Mucosa of rectum (tissue), 2 donors: ENCODE results near the gene ABCA5.
"Not testable (repeated sequence)": the region's sequence is repeated elsewhere in the genome, so short reads cannot be mapped to it uniquely, and the experiment has no call there.

Experiments used
- H3K27ac ChIP-seq, 2 donors: one replicate each; pipeline ENCODE4 v1.7.0; 2013; ENCODE audit warnings: inconsistent platforms in 2 of 2, low read depth in 2 of 2, low read length in 2 of 2
- H3K27me3 ChIP-seq, 2 donors: one replicate each; pipeline ENCODE4 v1.7.0; 2013; ENCODE audit warnings: low read length in 2 of 2; ENCODE audit not compliant: control insufficient read depth in 2 of 2, insufficient read depth in 2 of 2
- H3K36me3 ChIP-seq, 2 donors: one replicate each; pipeline ENCODE4 v1.7.0; 2013; ENCODE audit warnings: low read length in 2 of 2; ENCODE audit not compliant: control insufficient read depth in 2 of 2, insufficient read depth in 2 of 2
- H3K4me1 ChIP-seq, 2 donors: one replicate each; pipeline ENCODE4 v1.7.0; 2013; ENCODE audit warnings: low read length in 2 of 2, mild to moderate bottlenecking in 1 of 2; ENCODE audit not compliant: control insufficient read depth in 2 of 2, insufficient read depth in 2 of 2
- H3K4me3 ChIP-seq, 2 donors: one replicate each; pipeline ENCODE4 v1.7.0; 2013; ENCODE audit warnings: low read length in 2 of 2
- H3K9ac ChIP-seq, 2 donors: one replicate each; pipeline ENCODE4 v1.7.0; 2013; ENCODE audit warnings: low read length in 2 of 2, low read depth in 1 of 2, mild to moderate bottlenecking in 1 of 2
- H3K9me3 ChIP-seq, 2 donors: one replicate each; pipeline ENCODE4 v1.7.0; 2013; ENCODE audit warnings: low read length in 2 of 2; ENCODE audit not compliant: control insufficient read depth in 2 of 2
- donor health status: healthy.
- donor health status: Normal muscosa, but diverticular disease.

ABCA5 gene

DNA sequence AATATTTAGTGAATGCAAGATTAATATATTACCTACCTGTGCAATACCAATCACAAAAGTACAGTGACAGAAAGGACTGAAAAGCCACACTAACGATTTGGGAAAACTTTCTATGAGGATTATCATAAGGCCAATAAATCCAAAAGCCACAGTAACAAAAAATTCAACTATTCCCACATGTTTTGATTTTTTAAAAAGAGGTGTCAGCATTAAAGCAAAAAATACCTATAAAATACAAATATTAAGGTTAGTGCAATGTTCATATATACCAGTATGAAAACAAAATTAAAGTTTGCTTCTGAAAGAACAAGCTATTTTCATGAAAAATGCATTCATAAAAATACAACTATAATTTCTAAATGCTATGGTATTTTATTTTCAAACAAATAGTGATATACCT is 24.3 kb downstream of the ABCA5 start:
- Histone ChIP-seq H3K27me3 (no peaks in the 10 kb centered on the region), H3K36me3 (peaks cover 7 to 8% of the 10 kb centered on the region in 2 donors), H3K4me3 (no peak overlapping the region), H3K9ac (no peak overlapping the region), H3K4me1 (no peaks in the 10 kb centered on the region), H3K9me3 (no peaks in the 10 kb centered on the region), H3K27ac (no peak overlapping the region)

DNA sequence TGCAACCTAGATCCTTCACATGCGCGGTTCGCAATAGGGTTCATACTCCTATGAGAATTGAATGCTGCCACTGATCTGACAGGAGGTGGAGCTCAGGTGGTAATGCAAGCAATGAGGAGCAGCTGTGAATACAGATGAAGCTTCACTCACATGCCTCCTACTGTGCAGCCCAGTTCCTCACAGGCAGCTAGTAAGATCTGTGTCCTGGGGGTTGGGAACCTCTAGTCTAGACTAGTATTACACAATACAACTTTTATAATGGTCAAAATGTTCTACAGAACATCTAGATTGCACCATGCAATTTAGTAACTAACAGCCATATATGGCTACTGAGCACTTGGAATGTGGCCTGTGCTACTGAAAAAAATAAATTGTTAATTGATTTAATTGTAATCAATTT is 26.7 kb downstream of the ABCA5 start:
- Histone ChIP-seq H3K4me1 (no peaks in the 10 kb centered on the region), H3K4me3 (no peak overlapping the region), H3K27ac (no peak overlapping the region), H3K9ac (no peak overlapping the region), H3K36me3 (peaks cover 10 to 11% of the 10 kb centered on the region in 2 donors), H3K9me3 (no peaks in the 10 kb centered on the region), H3K27me3 (no peaks in the 10 kb centered on the region)

DNA sequence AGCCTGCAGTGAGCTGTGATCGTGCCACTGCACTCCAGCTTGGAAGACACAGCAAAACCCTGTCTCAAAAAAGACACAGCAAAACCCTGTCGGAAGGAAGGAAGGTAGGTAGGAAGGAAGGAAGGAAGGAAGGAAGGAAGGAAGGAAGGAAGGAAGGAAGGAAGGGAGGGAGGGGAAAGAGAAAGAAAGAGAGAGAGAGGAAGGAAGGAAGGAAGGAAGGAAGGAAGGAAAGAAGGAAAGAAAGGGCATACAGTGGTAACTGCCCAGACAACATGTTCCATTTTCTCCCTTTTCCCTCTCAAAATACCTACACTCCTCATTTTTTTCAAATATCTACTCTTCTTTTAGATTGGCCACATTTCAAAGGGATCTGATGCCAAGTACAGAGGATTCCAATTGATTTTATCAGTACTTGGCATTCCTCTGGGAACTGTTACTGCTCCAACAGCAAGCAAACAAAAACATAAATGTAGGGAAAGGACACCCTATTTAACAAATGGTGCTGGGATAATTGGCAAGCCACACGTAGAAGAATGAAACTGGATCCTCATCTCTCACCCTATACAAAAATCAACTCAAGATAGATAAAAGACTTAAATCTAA is 28.7 kb downstream of the ABCA5 start:
- H3K4me1 ChIP-seq, H3K27ac ChIP-seq, H3K4me3 ChIP-seq, H3K9ac ChIP-seq, H3K27me3 ChIP-seq, H3K9me3 ChIP-seq: not testable (repeated sequence)
- peaks cover 20 to 25% of the 10 kb centered on the region in 2 donors for H3K36me3 ChIP-seq

DNA sequence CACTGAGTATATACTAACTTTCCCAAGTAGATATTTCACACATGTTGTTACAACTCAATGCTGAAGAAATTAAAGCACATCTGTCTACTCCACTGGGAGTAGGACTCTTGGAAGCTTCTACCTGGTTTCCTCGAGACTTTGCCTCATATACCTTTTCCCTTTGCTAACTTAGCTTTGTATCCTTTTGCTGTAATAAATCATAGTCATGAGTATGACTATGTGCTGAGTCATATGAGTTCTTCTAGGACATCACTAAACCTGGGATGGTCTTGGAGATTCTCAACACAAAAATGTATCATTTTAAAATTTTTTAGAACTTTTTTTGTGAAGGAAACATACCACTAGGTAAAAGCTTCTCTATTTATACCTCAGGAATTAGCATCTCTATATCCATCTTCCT is 39.8 kb downstream of the ABCA5 start:
- Histone ChIP-seq H3K27ac (no peak overlapping the region), H3K4me1 (no peaks in the 10 kb centered on the region), H3K36me3 (peaks cover 18 to 38% of the 10 kb centered on the region in 2 donors), H3K9me3 (no peaks in the 10 kb centered on the region), H3K27me3 (no peaks in the 10 kb centered on the region), H3K9ac (no peak overlapping the region), H3K4me3 (no peak overlapping the region)

DNA sequence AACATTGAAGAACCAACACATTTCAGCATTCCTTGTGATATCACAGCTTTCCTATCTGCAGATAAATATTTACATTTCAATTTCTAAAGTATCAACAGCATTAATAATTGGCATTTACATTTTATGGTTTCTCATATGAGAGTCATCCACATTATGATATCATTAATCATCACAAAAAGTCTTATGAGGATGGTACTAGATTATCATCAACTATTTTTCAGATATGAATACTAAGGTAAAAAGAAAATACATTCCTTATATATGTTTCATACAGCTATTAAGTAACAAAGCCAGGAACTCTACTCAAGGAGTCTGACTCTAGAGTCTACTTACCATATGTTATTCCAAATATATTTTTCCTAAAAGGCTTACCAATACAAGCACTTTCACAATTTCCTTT is 40.7 kb downstream of the ABCA5 start:
- no peak overlapping the region for H3K9ac ChIP-seq
- H3K9me3 ChIP-seq: no peaks in the 10 kb centered on the region
- no peaks in the 10 kb centered on the region for H3K4me1 ChIP-seq
- no peaks in the 10 kb centered on the region for H3K27me3 ChIP-seq
- H3K36me3 ChIP-seq: peaks cover 22 to 46% of the 10 kb centered on the region in 2 donors
- no peak overlapping the region for H3K27ac ChIP-seq
- H3K4me3 ChIP-seq: no peak overlapping the region

DNA sequence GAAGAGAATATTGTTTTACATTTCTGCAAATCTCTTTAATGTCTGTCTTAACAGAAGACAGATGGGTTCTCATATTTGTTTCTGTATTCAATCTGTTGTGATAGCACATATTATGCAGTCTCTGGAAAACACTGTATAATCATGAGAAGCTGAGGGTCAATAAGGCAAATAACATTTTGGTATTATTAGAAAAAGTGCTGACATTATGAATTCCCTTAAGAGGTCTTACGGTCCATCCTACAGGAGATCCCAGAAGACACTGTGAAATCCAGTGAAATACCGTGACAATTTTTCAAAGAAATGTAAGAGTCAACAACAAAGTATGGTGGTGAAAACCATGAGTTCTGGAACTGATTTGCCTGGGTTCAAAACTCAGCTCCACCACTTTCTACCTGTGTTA is 42.3 kb downstream of the ABCA5 start:
- Histone ChIP-seq H3K9ac (no peak overlapping the region), H3K9me3 (no peaks in the 10 kb centered on the region), H3K4me3 (no peak overlapping the region), H3K27me3 (no peaks in the 10 kb centered on the region), H3K4me1 (no peaks in the 10 kb centered on the region), H3K36me3 (peaks cover 22 to 44% of the 10 kb centered on the region in 2 donors), H3K27ac (no peak overlapping the region)

DNA sequence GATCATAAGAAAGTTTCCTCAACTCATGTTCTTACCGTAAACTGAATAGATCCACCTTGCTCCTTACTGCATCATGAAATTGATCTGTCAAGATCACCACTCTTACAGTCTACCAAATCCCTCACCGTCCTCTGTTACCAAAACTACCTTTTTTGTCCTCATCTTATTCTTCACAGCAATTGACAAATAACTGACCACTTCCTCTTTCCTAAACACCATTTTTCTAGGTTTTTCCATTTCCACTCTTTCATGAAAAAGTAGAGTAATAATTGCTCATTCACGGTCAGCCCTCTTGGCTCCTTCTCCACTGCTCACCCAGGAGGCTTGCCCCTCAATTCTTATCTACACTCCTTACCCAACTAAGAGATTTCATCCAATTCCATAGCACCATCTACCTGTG is 44.9 kb downstream of the ABCA5 start:
- Histone ChIP-seq H3K27ac (no peak overlapping the region), H3K9ac (no peak overlapping the region), H3K4me1 (no peaks in the 10 kb centered on the region), H3K4me3 (no peak overlapping the region), H3K9me3 (no peaks in the 10 kb centered on the region), H3K36me3 (peaks cover 20 to 31% of the 10 kb centered on the region in 2 donors), H3K27me3 (no peaks in the 10 kb centered on the region)

DNA sequence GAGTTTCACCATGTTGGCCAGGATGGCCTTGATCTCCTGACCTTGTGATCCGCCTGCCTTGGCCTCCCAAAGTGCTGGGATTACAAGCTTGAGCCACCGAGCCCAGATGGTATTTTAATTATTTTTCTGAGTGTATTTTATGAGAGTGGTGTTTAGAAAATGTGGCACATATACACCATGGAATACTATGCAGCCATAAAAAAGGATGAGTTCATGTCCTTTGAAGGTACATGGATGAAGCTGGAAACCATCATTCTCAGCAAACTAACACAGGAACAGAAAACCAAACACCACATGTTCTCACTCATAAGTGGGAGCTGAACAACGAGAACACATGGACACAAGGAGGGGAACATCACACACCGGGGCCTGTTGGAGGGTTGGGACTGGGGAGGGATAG is 50.7 kb downstream of the ABCA5 start:
- not testable (repeated sequence) for H3K27ac ChIP-seq, H3K9me3 ChIP-seq, H3K4me1 ChIP-seq, H3K4me3 ChIP-seq, H3K27me3 ChIP-seq, H3K36me3 ChIP-seq, H3K9ac ChIP-seq

DNA sequence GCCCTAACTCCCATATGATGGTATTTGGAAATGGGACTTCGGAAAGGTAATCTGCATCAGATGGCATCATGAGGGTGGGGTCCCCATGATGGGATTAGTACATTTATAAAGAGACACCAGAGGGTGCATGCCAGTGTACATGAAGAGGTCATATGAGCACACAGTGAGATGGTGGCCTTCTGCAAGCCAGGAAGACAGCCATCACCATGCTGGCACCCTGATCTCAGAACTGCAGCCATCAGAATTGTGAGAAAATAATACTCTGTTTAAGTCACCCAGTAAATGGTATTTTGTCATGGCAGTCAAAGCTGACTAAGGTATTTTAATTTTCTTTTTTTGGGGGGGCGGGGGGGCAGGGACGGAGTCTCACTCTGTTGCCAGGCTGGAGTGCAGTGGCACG is 51.2 kb downstream of the ABCA5 start:
- no peaks in the 10 kb centered on the region for H3K9me3 ChIP-seq
- H3K4me3 ChIP-seq: no peak overlapping the region
- no peak overlapping the region for H3K9ac ChIP-seq
- no peak overlapping the region for H3K27ac ChIP-seq
- H3K27me3 ChIP-seq: no peaks in the 10 kb centered on the region
- peaks cover 4 to 6% of the 10 kb centered on the region in 2 donors for H3K36me3 ChIP-seq
- H3K4me1 ChIP-seq: no peaks in the 10 kb centered on the region

DNA sequence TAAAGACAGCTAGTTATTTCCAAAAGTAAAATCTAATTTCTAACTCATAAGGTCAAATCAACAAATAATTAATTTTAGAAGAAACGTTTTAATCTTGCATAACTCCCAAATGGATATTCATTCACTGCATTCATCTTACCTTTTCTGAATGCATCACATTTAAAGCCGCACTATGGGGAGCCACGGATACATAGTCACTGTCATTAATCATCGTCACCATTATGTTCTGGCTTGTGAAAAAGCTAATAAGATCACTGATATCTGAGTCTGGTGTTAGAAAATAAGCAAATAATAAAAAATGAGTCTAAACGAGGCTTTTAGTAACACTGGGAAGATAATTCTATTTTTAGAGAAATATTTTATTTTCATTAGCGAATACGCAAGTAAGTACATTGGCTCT is 55.9 kb downstream of the ABCA5 start:
- Histone ChIP-seq H3K9me3 (no peaks in the 10 kb centered on the region), H3K27ac (no peak overlapping the region), H3K27me3 (no peaks in the 10 kb centered on the region), H3K4me3 (no peak overlapping the region), H3K9ac (no peak overlapping the region), H3K4me1 (no peaks in the 10 kb centered on the region), H3K36me3 (peaks cover 0 to 12% of the 10 kb centered on the region in 2 donors)
